Measurements from ENCODE around the gene UBE2L5.

The UBE2L5 gene

DNA sequence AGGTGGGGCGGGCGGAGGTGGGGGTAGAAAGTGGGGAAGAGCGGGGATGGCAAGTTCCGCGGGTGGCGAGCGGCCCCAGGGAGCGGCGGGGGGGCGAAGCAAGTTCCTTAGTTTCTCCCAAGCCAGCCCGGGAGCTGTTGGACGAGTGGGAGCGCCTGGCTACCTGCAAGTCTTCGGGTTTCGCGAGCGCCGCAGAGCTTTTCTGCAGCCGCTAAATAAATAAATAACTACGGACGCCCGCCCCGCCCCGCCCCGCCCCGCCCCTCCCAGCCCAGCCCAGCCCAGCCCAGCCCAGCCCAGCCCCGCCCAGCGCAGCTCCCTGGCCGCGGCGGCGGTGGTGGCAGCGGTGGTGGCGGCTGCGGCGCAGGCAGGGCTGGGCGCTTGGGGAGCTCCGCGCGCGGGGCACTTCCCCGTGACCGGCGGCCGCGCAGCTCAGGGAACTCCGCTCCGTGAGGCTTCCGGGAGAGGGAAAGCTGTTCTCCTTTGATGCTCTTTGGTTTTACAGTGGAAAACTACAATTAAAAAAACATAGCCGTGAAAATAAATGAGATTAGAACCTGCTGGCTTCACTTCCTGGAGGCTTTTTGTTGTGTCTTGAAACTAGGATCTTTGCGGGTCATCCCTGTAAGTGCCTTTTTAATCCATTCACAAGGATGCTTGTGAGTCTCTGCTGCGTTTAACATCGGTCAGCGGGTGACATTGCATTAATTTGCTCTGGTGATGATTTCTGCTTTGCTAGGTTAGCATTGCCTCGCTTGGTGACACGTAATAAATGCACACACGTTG is at the start of gene UBE2L5:
TSS of gene UBE2L5 (plus strand) at position 440 of the 786 bp plus-strand sequence. CDS start 5,498 bp downstream, outside the sequence.
- DNase-seq (ENCODE audit: low spot score), result peak; percentile 89

DNA sequence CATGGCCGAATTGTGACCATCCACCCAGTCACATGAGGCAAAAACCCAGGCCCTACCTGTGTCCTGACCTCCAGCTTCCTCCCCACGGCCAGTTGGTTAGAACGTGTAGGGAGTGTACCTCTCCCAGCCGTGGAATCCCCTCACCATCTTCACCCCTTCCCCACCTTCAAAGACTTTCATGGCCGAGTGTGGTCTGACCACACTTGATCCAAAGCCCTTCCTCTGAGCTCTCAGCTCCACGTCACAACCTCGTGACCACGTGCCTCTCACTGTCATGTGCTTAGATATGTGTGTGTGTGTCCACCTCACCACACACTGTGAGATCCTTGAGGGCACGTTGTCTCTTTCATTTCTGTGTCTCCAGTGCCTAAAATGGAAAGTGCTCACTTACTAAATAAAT is 48.6 kb upstream of the UBE2L5 start:
- no peak for DNase-seq (ENCODE audit: low spot score)

DNA sequence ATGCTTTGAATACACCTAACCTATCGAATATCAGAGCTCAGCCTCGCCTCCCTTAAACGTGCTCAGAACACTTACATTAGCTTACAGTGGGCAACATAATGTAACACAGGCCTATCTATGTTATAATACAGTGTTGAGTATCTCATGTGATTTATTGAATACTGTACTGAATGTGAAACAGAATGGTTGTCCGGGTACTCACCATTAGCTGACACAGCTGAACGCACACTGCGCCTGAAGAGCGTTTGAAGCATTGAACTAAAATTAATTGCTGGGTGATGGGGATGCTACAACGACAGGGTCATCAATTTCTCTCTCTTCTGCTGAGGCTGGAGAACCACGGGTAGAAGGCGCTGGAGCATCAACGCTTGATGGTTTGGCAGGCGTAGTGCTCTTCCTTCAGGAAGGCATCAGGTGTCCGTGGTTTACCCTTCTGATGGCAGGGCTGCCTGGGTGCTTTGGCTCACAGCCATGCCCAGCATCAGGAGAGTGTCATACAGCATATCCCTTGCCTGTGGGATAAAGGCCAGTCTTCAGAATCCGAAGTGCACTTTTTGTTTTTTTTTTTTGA is 46.9 kb upstream of the UBE2L5 start:
- no peak for DNase-seq (ENCODE audit: low spot score)

DNA sequence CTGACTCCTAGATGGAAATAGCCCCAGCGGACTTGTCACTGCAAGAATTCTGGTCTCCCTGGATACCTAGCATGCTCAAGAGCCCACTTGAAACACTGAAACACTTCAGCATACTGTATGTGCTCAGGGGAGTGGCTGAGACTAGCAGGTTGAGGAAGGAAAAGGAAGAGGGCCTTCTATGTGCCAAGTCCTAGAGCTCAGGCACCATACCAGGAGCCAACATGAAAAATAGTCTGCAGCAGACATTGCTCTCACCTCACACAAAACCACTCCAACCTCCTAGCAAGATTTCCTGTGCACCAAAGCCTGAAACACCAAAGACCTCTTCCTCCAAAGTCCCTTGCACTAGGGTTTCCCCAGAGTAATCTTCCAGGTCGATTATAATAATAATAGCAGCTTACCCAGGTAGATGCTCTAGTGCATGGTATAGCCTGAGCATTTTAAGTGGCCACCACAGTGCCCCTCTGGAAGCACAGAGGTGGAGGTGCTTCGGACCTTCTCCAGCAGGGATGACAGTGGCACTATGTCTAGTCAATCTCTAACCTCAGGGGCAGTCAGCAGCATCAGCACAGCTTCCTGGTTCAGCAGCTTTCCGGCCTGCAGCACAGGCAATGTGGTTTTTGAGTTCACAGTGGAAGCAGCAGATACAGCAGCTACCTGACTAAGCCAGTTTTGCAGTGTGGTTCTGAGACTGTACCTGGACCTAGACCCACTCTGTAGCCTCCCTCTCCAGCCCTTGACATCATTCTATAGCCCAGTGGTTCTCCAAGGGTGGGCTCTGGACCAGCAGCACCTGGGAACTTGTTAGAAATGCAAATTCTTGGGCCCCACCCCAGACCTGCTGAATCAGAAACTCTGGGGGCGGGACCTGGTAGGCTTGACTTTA is 45.6 kb upstream of the UBE2L5 start:
- DNase-seq (ENCODE audit: low spot score), result peak; percentile 48

DNA sequence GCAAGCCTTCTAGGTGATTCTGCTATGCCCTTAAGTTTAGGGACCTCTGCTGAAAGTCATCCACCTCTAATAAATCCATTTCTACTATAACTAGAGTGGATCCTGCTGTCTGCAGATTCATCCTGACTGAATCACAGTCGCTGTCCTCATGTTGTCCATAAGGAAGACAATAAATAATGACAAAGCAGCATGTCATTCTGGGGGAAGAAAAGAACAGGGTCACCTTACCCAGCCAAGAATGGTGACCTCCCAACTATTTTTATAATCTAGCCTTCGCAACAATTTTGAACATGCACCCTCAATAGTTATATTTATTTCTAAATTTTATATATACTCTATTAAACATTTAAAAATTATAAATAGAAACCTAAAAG is 45.0 kb upstream of the UBE2L5 start:
- DNase-seq (ENCODE audit: low spot score), result no peak

DNA sequence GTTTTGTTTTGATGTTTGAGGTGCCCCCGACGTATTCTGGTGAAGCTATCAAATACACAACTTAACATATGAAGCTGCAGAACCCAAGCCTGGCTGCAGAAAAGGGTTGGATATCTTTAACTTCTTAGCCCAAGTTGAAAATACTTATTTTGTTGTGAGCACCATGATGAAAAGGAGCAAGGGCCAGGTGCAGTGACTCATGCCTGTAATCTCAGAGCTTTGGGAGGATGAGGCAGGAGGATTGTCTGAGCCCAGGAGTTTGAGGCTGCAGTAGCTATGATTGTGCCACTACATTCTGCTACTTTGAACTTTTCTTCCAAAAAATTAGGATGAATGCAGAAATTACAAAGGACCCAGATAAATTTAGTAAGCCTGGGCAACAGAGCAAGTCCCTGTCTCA is 44.1 kb upstream of the UBE2L5 start:
- DNase-seq (ENCODE audit: low spot score), result no peak

DNA sequence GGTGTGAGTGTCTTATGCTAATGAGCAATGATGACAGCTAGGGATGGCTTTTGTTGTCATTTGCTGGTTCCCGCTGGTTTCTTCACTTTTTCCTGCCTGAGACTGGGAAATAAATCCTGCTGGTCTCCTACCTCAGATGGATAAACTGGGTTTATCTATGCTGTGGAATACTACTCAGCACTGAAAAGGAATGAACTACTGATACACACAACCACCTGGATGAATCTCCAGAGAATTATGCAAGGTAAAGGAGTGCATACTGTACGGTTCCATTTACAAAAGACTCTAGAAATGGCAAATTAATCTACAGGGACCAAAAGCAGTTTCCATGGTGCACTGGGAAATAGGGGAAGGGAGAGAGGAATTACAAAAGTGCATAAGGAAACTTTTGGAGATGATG is 41.2 kb upstream of the UBE2L5 start:
- DNase-seq (ENCODE audit: low spot score), result no peak

DNA sequence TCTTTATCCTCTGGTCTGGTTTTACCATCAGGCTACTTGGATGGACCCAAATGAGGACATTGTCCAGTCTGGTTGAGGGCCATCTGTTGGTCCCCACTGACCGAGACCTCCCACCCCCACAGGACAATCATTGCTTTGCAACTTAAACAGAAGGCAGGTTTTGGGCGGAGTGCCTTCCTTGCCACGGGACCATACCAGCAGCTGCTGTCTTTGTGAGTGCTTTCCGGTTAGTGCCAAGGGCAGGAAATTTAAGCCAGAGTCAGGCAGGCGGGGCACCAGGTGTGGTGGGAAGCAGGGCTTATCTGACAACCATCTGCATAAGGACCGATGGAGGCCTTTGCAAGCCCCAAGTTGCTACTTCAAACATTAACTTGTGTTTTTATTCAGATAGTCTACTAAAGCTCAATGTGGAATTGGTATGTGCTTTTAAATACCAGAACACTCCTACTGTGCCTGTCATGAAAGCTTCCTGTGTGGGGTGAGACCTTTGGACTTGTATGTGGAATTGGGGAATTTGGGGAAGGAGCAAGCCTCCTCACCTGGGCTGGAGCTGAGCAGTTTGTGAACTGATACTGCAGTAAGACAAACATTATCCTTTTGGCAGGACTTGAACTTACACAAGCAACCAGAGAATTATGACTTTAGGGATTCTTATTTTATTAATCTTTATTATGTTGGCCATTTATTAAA is 39.3 kb upstream of the UBE2L5 start:
- peak; percentile 49 for DNase-seq (ENCODE audit: low spot score)

DNA sequence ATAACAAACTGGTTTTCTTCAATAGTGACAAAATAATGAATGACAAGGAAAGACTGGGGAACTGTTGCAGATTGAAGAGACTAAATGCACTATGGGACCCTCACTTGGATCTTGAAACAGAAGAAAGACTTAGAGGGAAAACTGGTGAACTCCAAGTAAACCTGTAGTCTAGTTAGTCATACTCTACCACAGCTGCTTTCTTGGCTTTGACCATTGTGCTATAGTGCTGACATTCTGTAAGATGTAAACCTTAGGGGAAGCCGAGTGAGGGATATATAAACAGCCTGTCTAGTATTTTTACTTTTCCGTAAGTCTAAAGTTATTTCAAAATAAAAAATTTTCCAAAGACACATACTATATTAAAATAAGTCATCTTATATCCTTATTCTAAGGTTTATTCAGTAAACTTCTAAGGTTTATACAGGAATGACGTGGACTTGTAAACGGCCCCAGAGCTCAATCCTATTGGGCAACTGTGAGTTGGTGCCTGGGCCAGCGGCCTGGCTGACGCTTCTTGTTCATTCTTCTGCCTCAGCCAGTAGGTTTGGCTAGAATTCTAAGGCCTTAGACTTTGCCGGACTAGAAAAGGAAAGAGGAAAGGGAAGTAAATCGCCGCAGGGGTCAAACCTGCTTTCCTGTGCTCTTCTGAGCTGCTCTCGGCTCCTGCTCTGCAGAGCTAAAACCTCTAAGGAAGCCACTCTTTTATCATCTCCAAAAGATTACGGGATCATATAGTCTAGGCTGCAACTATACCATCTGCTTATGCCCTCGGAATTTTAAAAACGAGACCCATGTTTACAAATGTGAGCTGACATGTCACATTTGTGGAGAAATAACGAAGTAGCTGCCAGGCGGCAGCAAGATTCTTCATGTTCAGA is 33.6 kb upstream of the UBE2L5 start:
- DNase-seq (ENCODE audit: low spot score), result no peak

DNA sequence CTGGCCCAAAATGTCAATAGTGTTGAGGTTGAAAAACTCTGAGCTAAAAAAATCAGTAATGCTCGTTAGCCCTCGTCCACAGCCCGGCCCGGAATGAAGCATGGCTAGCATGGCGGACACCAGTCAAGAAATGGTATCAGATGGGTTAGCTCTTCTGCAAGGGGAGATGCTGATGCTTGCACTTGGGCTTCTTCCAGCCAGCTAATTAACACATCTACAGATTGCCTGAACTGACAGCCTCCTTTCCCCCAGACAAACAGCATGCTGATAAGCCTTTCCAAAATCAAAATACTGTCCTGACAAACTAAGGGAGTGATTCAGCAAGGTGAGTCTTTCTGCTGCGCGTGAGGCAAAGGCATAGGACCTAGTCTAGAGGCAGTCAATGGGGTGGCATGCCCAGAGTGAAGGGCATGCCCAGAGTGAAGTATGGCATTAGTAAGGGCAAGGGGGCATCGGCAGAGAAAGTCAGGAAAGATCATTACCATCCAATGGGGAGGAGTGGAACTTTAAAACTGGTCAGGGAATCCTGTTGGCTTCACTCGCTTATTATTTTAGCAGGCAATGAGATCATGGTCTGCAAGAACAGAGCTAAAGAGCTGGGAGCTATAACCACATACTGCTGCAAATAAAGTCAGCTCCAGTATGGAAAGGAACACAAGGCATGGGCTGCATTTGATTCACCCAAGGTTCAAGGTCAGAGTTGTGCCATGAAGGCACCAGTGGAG is 30.2 kb upstream of the UBE2L5 start:
- no peak for DNase-seq (ENCODE audit: low spot score)

DNA sequence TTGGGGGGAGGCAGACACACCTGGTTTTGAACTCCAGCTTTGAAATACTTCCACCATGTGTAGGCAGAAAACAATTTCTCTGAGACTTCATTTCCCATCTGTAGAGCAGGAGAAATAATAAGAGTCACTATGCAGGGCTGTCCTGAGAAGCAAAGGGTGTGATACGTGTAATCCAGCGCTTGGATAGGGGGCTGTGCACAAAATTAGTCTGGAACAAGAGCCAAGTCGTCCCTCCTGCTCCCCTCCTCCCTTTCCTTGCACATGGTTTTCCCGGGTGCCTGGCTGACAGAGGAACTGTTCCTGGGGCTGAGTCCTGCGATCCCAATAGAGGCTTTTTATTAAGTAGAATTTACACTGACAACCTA is 29.6 kb upstream of the UBE2L5 start:
- DNase-seq (ENCODE audit: low spot score), result no peak

DNA sequence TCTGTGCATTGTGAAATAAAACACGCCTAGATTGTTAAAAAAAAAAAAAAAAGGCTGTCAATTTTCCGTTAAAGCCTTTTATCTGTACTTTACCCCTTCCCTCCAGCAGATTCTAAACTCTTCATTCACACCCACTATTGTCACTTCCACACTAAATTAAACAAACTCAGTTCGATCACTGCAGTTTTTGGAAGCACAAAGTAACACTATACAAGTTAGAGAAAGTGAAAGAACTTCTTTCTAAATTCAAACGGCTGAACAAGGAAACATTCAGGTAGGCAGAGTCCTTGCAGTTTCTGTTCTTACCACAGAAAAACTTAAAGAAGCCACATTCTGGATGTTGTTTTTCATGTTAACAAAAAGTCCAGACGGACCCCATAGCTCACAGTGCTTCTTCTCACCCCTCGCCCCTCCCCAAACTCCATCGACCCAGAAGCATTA is 27.5 kb upstream of the UBE2L5 start:
- DNase-seq (ENCODE audit: low spot score), result no peak

DNA sequence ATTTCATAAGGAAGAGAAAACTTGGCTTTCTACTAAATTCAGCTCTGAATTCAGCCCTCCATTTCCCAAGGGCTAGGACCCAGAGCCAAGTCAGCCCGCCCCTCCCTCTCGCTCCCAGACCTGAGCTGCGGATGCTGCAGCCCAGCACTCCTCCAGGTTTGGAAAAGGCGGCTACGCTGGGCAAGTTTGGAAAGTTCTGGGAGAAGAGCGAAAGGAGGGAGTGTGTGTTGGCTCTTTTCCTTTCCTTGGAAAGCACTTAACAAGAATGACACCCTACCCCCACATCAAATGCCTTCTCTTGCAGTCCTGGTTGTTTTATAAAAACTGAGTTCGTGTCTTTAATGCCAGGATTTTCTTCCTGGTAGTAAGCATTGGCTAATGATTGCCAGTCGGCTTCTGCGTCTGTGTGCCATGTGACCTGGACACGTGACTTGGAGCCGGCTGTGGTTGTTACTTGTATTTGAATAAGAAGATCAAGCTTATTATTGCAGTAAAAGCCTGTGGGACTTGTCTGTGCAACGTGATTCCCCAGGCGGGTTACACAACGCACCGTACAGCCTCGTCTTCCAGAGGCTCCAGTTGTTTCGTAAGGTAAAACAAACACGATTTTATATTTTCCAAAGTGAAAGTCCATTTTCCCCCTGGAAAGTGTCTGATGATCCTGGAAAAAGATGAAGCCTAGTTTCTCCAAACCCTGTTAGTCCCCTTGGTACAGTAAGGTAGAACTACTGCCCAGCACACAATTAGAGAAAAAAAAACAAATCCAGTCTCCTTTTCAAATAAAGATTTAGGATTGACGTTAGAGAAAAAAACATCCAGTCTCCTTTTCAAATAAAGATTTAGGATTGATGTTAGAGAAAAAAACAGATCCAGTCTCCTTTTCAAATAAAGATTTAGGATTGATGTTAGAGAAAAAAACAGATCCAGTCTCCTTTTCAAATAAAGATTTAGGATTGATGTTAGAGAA is 26.8 kb upstream of the UBE2L5 start:
- peak; percentile 93 for DNase-seq (ENCODE audit: low spot score)

DNA sequence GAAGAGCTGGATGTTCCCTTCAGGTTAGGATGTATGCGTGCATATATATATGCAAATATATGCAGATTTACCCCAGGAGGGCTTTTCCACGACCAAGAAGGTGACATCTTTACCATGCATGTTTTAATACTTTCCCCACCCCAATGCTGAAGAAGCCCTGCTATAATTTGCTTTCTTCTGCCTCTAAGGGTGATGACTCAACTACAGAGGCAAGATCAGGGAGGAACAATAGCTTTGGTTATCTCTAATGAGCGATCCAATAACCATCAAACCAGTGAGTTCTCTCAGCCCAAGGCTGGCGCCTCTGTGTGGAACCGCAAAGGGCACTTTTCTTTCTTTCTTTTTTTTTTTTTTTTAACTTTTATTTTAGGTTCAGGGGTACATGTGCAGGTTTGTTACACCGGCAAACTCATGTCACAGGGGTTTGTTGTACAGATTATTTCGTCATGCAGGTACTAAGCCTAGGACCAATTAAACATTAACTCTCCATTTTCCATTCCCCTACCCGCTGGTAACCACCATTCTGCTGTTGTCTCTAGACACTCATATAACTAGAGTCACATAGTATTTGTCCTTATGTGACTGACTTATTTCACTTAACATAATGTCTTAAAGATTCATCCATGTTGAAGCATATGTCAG is 25.7 kb upstream of the UBE2L5 start:
- peak; percentile 41 for DNase-seq (ENCODE audit: low spot score)

DNA sequence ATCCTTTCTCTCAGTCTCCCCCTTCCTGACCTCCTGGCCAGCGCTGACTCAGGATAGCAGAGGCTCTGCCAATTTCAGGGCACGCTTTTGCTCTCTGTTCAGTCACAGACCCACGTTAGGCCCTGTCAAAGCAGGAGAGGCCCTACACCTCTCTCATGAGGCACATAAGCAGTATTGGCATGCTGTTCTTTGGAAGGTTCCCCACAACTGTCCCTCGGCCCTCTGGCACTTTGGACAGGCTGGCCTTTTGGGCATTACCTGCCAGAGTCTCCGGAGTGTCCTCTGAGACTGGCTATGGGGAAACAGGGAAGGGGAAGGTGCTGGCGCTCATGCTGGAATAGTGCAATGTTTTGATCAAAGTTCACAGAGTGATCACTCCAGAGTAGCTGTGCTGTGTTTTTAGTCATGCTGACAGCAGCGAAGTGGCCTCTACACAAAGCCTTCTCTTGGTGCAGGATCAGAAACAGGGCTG is 23.7 kb upstream of the UBE2L5 start:
- no peak for DNase-seq (ENCODE audit: low spot score)

DNA sequence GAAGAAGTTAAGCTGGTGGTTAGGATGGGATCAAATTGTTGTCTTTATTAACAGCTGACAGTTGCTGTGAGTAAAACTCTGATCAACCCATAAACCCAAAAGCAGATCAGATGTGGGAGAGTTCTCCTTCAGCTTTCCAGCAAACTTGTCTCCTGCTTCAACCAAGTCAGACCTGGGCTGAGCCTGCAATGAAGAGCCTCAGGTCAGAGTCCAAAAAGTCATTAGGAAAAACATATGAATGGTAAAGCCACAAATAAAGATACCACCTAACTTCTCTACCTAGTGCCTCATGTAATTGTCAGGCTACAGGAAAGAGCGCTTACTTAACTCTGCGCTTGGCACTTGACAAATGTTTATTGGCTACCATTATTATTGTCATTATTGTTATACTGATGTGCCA is 21.9 kb upstream of the UBE2L5 start:
- DNase-seq (ENCODE audit: low spot score), result no peak

DNA sequence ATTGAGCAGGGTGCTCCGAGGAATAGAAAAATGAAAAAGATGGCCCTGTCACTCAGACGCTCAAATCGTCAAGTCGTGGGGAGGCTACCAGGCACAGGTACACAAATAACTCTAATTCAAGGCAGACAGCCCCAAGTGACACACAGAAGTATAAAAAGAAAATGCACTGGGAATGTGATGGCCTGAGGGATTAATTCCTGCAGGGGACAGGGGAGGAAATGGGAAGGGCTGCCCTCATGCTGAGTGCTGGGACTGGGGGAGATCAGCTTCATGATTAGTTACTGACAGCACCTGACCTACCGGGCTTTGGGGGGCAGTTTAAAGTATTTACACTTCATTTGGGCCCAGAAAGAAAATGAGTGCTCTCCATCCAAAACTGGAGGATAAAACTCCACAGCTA is 20.9 kb upstream of the UBE2L5 start:
- DNase-seq (ENCODE audit: low spot score), result no peak

DNA sequence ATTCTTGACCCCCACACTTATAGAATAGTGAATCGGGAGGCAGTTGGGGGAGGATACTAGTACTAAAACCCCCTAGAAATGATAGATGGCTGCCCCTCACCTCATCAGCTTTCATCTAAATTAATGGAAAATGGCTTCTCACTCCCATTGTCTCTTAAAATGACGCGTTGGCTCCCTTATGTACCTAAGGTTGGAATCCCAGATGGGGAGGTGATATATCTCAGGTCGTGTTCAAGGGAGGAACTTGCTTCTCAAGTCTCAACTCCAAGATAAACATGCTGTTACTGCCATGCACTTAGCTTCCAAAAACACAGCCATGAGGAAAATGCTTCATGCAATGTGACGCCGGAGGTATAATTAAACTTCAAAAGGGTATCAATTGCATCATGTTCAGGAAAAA is 18.8 kb upstream of the UBE2L5 start:
- no peak for DNase-seq (ENCODE audit: low spot score)

DNA sequence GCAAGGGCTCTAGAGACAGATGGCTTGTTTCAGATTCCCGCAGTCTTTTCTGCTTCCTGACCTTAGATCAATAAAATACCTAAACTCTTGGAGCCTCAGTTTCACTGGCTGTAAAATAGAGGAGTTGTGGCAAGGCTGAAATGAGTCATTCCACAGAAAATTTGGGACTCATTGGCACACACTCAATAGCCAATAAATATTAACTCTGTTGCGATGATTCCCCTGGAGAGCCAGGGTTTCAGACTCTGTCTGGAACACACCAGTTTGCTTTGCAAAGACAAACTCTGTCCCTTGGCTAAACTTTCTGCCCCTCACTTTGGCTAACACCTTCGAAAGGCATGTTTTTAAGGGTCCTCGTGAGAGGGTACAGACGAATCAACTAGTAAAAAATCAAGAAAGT is 18.1 kb upstream of the UBE2L5 start:
- DNase-seq (ENCODE audit: low spot score), result no peak

Data from SW480 (cell line).